HTERT RPE-1 (cell line): Measurements from ENCODE around the gene KBTBD3.
"Not testable (repeated sequence)": the region's sequence is repeated elsewhere in the genome, so short reads cannot be mapped to it uniquely, and the experiment has no call there.

Experiments used
- in situ Hi-C: fragments of 300-500 bp; cut with MboI; formaldehyde crosslinking; loops from 4 replicates; pipeline ENCODE4 v1.14.3; 2020; ENCODE audit warnings: low sequenced_read_pairs

Gene KBTBD3

GRCh38 chr11:106061954-106062949, 14.9 kb downstream of the KBTBD3 start:
- in situ Hi-C loops = no loop called here

DNA sequence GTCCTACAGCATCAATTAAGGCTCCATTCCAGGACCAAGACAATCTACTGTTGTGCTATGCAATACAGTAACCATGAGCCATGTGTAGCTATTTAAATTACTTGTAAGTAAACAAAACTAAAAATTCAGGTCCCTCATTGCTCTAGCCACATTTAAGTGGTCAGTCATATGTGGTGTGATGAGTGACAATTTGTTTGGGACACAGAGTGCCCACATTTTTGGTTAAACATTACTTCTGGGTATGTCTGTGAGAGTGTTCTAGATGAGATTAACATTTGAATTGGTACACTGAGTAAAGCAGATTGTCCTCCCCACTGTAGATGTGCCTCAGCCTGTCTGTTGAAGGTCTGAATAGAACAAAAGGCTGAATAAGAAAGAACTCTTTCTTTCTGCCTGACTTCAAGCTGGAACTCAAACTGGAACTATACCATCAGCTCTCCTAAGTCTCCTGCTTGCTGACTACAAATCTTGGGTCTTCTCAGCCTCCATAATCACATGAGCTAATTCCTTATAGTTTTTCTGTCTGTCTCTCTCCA, 15.8 kb downstream of the KBTBD3 start:
- in situ Hi-C loops = no loop called here

- in situ Hi-C loops = no loop called here
These were observed 17.5 kb downstream of the KBTBD3 start for GRCh38 chr11:106059617-106060016.

- in situ Hi-C loops = not testable (repeated sequence)
These were observed 18.8 kb downstream of the KBTBD3 start for GRCh38 chr11:106058377-106058776.

DNA sequence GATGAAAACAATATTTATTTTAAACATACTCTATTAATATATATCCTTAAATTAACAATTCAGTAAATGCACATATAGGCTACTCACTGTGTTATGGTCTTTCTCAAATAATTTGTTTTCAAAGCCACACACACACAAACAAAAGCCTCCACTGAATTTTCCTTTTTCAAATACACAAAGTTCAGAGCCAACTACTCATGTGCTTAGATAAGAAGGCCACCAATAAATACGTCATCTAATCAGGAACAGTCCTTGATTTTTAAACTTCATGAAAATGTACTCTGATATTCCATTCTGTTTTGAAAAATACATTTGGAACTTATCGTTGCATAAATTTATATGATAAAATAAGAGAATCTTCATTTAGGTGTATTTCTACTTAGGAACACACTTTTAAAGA, 26.0 kb downstream of the KBTBD3 start:
- in situ Hi-C loops = no loop called here

GRCh38 chr11:106049727-106050476, 27.2 kb downstream of the KBTBD3 start:
- in situ Hi-C loops = no loop called here

GRCh38 chr11:106047631-106048030, 29.5 kb downstream of the KBTBD3 start:
- in situ Hi-C loops = no loop called here

GRCh38 chr11:106043540-106043939, 33.6 kb downstream of the KBTBD3 start:
- in situ Hi-C loops = no loop called here

- in situ Hi-C loops = no loop called here
These were observed 44.3 kb downstream of the KBTBD3 start for GRCh38 chr11:106032861-106033260.

DNA sequence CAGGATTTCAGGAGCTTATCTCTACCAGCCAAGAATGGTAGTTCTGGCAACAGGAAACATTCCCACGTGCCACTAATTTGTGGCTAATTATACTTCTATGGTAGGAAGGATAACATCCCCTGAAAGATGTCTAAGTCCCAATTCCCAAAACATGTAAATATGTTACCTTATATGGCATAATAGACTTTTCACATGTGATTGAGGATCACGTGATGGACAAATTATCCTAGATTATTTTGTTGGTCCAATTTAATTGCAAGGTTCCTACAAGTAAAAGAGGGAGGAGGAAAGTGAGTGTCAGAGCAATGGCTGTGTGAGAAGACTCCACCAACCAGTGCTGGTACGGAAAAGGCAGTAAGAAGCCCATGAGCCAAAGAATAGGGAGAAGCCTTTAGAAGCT, 45.2 kb downstream of the KBTBD3 start:
- in situ Hi-C loops = no loop called here

- in situ Hi-C loops = no loop called here
These were observed 45.8 kb downstream of the KBTBD3 start for GRCh38 chr11:106031202-106031810.

DNA sequence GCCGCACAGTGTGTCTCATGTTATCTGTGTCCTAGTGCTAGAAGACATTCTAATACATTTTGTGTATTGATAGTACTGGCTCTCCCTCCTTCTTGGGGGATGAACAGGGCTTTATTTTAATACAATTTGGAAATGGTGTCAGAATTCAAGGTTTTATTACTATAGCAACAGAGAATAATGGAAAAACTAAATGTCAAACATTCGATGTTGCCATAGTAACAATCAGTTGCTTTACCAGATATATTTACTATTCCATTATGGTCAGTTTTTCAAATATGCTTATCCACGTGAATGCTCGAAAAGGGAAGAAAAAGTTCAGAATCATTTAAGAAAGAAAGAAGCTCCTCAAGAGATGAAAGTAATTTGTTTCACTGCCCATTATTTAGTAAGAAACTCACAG, 46.5 kb downstream of the KBTBD3 start:
- in situ Hi-C loops = no loop called here

- in situ Hi-C loops = no loop called here
These were observed 54.3 kb downstream of the KBTBD3 start for GRCh38 chr11:106022795-106023275.

DNA sequence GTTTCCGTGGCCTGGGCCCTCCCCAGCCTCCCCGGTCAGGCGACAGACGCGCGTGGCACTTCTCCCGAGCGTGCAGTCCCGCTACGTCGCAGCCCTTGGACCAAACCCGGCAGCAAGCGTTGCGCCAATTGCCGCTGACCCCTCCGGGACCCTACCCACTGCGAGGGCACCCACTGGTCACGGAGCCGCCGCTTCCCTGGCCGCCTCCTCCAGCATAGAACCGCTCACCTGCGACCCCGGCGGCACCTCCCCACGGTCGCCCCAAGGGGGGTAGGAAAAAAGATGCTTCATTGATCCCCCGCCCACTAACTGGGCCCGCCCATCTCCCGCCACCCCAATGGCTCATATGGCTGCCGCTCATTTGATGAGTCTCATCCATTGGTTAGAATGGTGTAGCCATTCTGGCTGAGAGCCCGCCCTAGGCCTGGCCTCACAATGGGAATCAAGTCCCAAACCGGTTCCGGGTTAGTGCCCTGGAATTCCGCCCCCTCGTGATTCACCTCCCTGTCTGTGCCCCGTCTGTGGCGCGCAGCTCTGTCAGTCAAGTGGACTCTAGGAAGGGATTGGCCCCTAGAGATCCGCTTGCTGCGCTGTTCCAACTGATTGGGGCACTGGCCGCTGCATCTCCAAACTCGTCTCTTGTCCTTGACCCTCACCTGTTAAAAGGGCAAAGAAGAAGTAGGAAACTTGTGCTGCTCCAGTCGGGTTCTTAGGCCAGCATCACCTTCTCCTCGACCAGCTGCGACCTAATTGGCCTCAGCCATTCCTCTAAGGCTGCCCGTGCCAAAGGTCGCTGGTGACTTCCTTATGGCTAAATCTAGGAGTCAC, 55.0 kb downstream of the KBTBD3 start, which contains the start of gene MSANTD4:
TSS of gene MSANTD4 (minus strand) at position 274 of the 828 bp plus-strand sequence. CDS start 11,323 bp downstream, outside the sequence.
- in situ Hi-C loops = no loop called here

- in situ Hi-C loops = no loop called here
These were observed 55.8 kb downstream of the KBTBD3 start for GRCh38 chr11:106021181-106021966.

DNA sequence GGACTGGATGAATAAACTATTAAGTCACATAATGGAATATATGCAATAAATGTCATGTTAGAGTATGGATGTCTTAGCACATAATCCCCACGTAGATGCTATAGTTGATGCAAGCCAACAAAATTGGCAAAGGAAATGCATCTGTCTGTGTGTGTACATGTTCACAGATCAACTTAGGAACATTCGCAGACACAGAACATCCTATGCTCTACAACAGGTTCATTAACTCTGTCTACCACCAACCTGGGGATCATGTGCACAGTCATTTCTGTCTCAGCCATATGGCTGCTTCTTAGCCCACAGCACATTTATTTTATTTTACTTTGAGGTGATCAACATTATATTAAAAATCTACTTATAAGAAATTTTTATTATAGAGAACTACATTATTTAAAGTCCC, 60.1 kb downstream of the KBTBD3 start:
- in situ Hi-C loops = no loop called here

GRCh38 chr11:106015066-106015465, 62.1 kb downstream of the KBTBD3 start:
- in situ Hi-C loops = no loop called here

GRCh38 chr11:106014620-106015019, 62.5 kb downstream of the KBTBD3 start:
- in situ Hi-C loops = no loop called here

DNA sequence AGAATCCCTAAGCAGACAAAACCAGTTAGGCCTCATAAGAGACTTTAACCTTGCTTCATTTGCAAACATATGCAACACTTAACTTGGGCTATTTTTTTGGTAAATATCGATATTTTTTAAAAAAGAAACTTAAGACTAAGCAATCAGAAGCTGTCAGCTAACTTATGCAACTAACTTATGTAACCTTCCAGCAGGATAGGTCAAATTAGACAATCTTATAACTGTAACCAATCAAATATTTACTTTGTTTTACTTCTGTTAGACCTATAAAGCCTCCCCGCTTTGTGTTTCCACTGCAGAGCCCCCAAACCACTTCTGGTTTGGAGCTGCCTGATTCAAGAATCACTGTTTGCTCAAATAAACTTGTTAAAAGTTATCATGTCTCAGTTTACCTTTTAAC, 63.1 kb downstream of the KBTBD3 start:
- in situ Hi-C loops = no loop called here
